Hepatocyte (in vitro differentiated cells): Measurements from ENCODE around the gene LMTK2. TPM values are rescaled to one million over a fixed set of nuclear protein-coding genes. Genes with fewer than 3 reads are reported as not detected.

Source experiments
- DNase-seq: peaks from one replicate; pipeline ENCODE4 v3.0.0-alpha.2; 2016; ENCODE audit warnings: low spot score
- H2AFZ ChIP-seq: fragments of 200-600 bp; sonication (generic); 2 replicates; pipeline ENCODE4 v1.6.0; 2016; ENCODE audit warnings: antibody characterized with exemption, mild to moderate bottlenecking
- H3K27ac ChIP-seq: fragments of 200-600 bp; sonication (generic); 2 replicates; pipeline ENCODE4 v1.5.1; 2016; ENCODE audit warnings: mild to moderate bottlenecking
- H3K27me3 ChIP-seq: fragments of 200-600 bp; sonication (generic); 2 replicates; pipeline ENCODE4 v1.6.1; 2016
- H3K36me3 ChIP-seq: fragments of 200-600 bp; sonication (generic); replicated peaks from 2 replicates; pipeline ENCODE4 v1.5.1; 2016; ENCODE audit warnings: low read depth; ENCODE audit not compliant: insufficient read depth
- H3K4me1 ChIP-seq: fragments of 200-600 bp; sonication (generic); 2 replicates; pipeline ENCODE4 v1.5.1; 2016; ENCODE audit warnings: mild to moderate bottlenecking, moderate library complexity; ENCODE audit not compliant: insufficient read depth
- H3K4me2 ChIP-seq: fragments of 200-600 bp; sonication (generic); 2 replicates; pipeline ENCODE4 v1.6.0; 2016
- H3K4me3 ChIP-seq: fragments of 200-600 bp; sonication (generic); 2 replicates; pipeline ENCODE4 v1.5.1; 2016; ENCODE audit warnings: mild to moderate bottlenecking
- H3K79me2 ChIP-seq: fragments of 200-600 bp; sonication (generic); 2 replicates; pipeline ENCODE4 v1.6.0; 2017; ENCODE audit warnings: mild to moderate bottlenecking
- H3K9me2 ChIP-seq: fragments of 200-600 bp; sonication (generic); replicated peaks from 2 replicates; pipeline ENCODE4 v1.6.0; 2017; ENCODE audit warnings: mild to moderate bottlenecking; ENCODE audit not compliant: insufficient read depth
- H3K9me3 ChIP-seq: fragments of 200-600 bp; sonication (generic); 2 replicates; pipeline ENCODE4 v1.5.1; 2016; ENCODE audit warnings: low read depth, mild to moderate bottlenecking
- H4K20me1 ChIP-seq: fragments of 200-600 bp; sonication (generic); 2 replicates; pipeline ENCODE4 v1.6.0; 2016; ENCODE audit warnings: mild to moderate bottlenecking; ENCODE audit not compliant: insufficient read depth, poor library complexity, severe bottlenecking
- CTCF ChIP-seq: fragments of 200-600 bp; sonication (generic); IDR thresholded peaks from 2 replicates; pipeline ENCODE4 v1.5.1; 2016; ENCODE audit warnings: antibody characterized with exemption, mild to moderate bottlenecking; ENCODE audit not compliant: poor library complexity
- EZH2 ChIP-seq: fragments of 200-600 bp; sonication (generic); IDR thresholded peaks from 2 replicates; pipeline ENCODE4 v1.6.1; 2016; ENCODE audit warnings: antibody characterized with exemption, mild to moderate bottlenecking, borderline replicate concordance
- EZH2phosphoT487 ChIP-seq: fragments of 200-600 bp; sonication (generic); IDR thresholded peaks from one replicate; pipeline ENCODE4 v1.6.1; 2018; ENCODE audit warnings: antibody characterized with exemption, mild to moderate bottlenecking, low read depth, moderate library complexity; ENCODE audit not compliant: unreplicated experiment, severe bottlenecking
- WGBS: methylation state at CpG from one replicate; pipeline ENCODE4 v1.1.6; 2016; ENCODE audit warnings: low lambda C conversion rate; ENCODE audit errors: missing lambda C conversion rate; 5-methylcytosine and 5-hydroxymethylcytosine counted together
- polyA plus RNA-seq: library from polyadenylated mRNA; unstranded; fragments of >200 nt; fragmentation: Nextera tagmentation; extraction: Ambion mirVana; gene quantifications from 2 replicates; pipeline ENCODE4 v1.2.1, GENCODE V29; 2016
- total RNA-seq: library from RNA; depleted of rRNA; stranded (reverse); fragments of >200 nt; gene quantifications from 2 replicates; pipeline ENCODE4 v1.2.3, GENCODE V29; 2014

The LMTK2 gene
- total and polyA plus RNA-seq, 2 experiments from 2014 or later, result 5.0 to 13.1 TPM

- Histone ChIP-seq H3K4me3 (no peak overlapping the region), H3K4me1 (no peaks in the 10 kb centered on the region), H3K27me3 (no peaks in the 10 kb centered on the region), H3K36me3 (no peaks in the 10 kb centered on the region), H3K9me3 (no peaks in the 10 kb centered on the region), H3K9me2 (no peaks in the 10 kb centered on the region), H3K27ac (no peak overlapping the region), H2AFZ (no peak overlapping the region), H4K20me1 (no peaks in the 10 kb centered on the region), H3K79me2 (no peaks in the 10 kb centered on the region), H3K4me2 (no peak overlapping the region)
- no peak for DNase-seq
- TF ChIP-seq EZH2phosphoT487, result no peak
- no peak for TF ChIP-seq CTCF
- 93% methylated on average over 10 of the region's 11 CpGs for WGBS
Observed at GRCh38 chr7:98229441-98229840, 122.8 kb downstream of the LMTK2 start.

GRCh38 chr7:98229991-98230745 lies 123.5 kb downstream of the LMTK2 start:
- no peak overlapping the region for H3K4me2 ChIP-seq
- H3K4me1 ChIP-seq, result no peaks in the 10 kb centered on the region
- no peak overlapping the region for H3K27ac ChIP-seq
- H2AFZ ChIP-seq, result no peak overlapping the region
- H4K20me1 ChIP-seq, result no peaks in the 10 kb centered on the region
- H3K9me3 ChIP-seq, result no peaks in the 10 kb centered on the region
- H3K79me2 ChIP-seq, result no peaks in the 10 kb centered on the region
- no peak for DNase-seq
- H3K36me3 ChIP-seq, result no peaks in the 10 kb centered on the region
- no peak overlapping the region for H3K4me3 ChIP-seq
- H3K9me2 ChIP-seq, result no peaks in the 10 kb centered on the region
- TF ChIP-seq CTCF (no peak), EZH2 (no peak), EZH2phosphoT487 (no peak)
- 86% methylated on average over 17 of the region's 17 CpGs for WGBS
- no peaks in the 10 kb centered on the region for H3K27me3 ChIP-seq

- Histone ChIP-seq H3K36me3 (no peaks in the 10 kb centered on the region), H3K27ac (no peak overlapping the region), H3K9me2 (no peaks in the 10 kb centered on the region), H2AFZ (no peak overlapping the region), H3K79me2 (no peaks in the 10 kb centered on the region), H3K4me1 (no peaks in the 10 kb centered on the region), H3K9me3 (no peaks in the 10 kb centered on the region), H3K27me3 (no peaks in the 10 kb centered on the region), H4K20me1 (no peaks in the 10 kb centered on the region), H3K4me2 (no peak overlapping the region), H3K4me3 (no peak overlapping the region)
- WGBS, result 96% methylated on average over 12 of the region's 30 CpGs
- TF ChIP-seq CTCF, result no peak
- no peak for TF ChIP-seq EZH2phosphoT487
- no peak for TF ChIP-seq EZH2
- no peak for DNase-seq
Observed at GRCh38 chr7:98230746-98231471, 124.2 kb downstream of the LMTK2 start.
